ENCODE results near the gene ABTB2. TPM values are rescaled to one million over a fixed set of nuclear protein-coding genes. Genes with fewer than 3 reads are reported as not detected.

ABTB2 gene
- total RNA-seq, 1 experiment from 2014 or later: 5.5 TPM

GRCh38 chr11:34318111-34319037 lies 39.4 kb downstream of the ABTB2 start:
- Histone ChIP-seq H3K9ac (ENCODE audit: extremely low read depth, insufficient read length, low read length) (no peak overlapping the region), H4K5ac (ENCODE audit: insufficient read length, low read depth, low read length) (no peak overlapping the region), H2BK15ac (ENCODE audit: low read depth, low read length) (no peak overlapping the region), H3K9me3 (ENCODE audit: control insufficient read depth, low read depth, low read length) (no peaks in the 10 kb centered on the region), H3K4me2 (ENCODE audit: insufficient read depth, insufficient read length, low read length) (no peak overlapping the region), H2BK12ac (ENCODE audit: insufficient read length, low read depth, low read length) (no peak overlapping the region), H2BK5ac (ENCODE audit: insufficient read length, low read length) (no peak overlapping the region), H3K23me2 (ENCODE audit: insufficient read length, low read depth, low read length, poor library complexity, severe bottlenecking) (no peaks in the 10 kb centered on the region), H3K4me1 (ENCODE audit: insufficient read depth, low read length) (no peaks in the 10 kb centered on the region), H3K56ac (ENCODE audit: insufficient read length, low read depth, low read length) (no peak overlapping the region), H2BK120ac (ENCODE audit: low read depth, low read length, poor library complexity, severe bottlenecking) (no peak overlapping the region), H4K20me1 (ENCODE audit: control insufficient read depth, insufficient read depth, insufficient read length) (no peaks in the 10 kb centered on the region), H3K79me2 (ENCODE audit: insufficient read depth, low read length) (no peaks in the 10 kb centered on the region), H2AK5ac (ENCODE audit: insufficient read length, low read length) (no peak overlapping the region), H4K91ac (ENCODE audit: insufficient read length, low read depth, low read length) (no peak overlapping the region), H3K27ac (ENCODE audit: insufficient read length, low read depth, low read length) (no peak overlapping the region), H2AFZ (ENCODE audit: low read length) (no peak overlapping the region), H3K14ac (ENCODE audit: insufficient read depth, low read length) (no peak overlapping the region), H3K23ac (ENCODE audit: insufficient read length, low read depth, low read length) (no peak overlapping the region), H2BK20ac (ENCODE audit: low read depth, low read length, poor library complexity, severe bottlenecking) (no peak overlapping the region), H3K79me1 (ENCODE audit: insufficient read depth, low read depth, low read length, poor library complexity, severe bottlenecking) (no peaks in the 10 kb centered on the region), H3K18ac (ENCODE audit: insufficient read length, low read depth, low read length) (no peak overlapping the region), H4K8ac (replicated peaks; ENCODE audit: insufficient read length, low read depth, low read length) (no peak overlapping the region), H3K27me3 (ENCODE audit: insufficient read depth, low read length) (no peaks in the 10 kb centered on the region), H3T11ph (ENCODE audit: low read length) (no peak overlapping the region), H3K4ac (ENCODE audit: low read depth, low read length) (no peak overlapping the region)
- Mint-ChIP-seq H3K27ac (no peak overlapping the region), H3K36me3 (ENCODE audit: insufficient read depth in 1 of 3, low read depth in 3 of 3) (no peaks in the 10 kb centered on the region), H3K4me1 (peaks cover 0 to 3% of the 10 kb centered on the region in 2 experiments; a peak in 2 of 4 replicates), H3K9me3 (no peaks in the 10 kb centered on the region), H3K27me3 (ENCODE audit: low read depth) (no peaks in the 10 kb centered on the region), H3K4me3 (no peak overlapping the region)
- TF ChIP-seq CTCF (conservative IDR thresholded peaks at IDR 0.05): no peak
- no CpG with 5 or more reads among the region's 4 CpGs for WGBS (ENCODE audit: extremely low coverage, insufficient read length, low lambda C conversion rate)
- no peak for DNase-seq
